HepG2 (cell line): ENCODE results near the gene RNPS1. TPM values are rescaled to one million over a fixed set of nuclear protein-coding genes. Genes with fewer than 3 reads are reported as not detected.

Experiments
- ATAC-seq: fragments of 200-7000 bp; cut with Tn5 transposase; 3 replicates; pipeline ENCODE4 v1.9.1; 2020; ENCODE audit warnings: mild to moderate bottlenecking, moderate library complexity
- BruUV-seq: library from RNA; stranded (reverse); fragments of 400-500 nt; replicated peaks from 2 replicates; lab custom pipeline; 2021; lab: Mats Ljungman, UMichigan
- CTCF ChIA-PET: fragments of 300-600 bp; formaldehyde crosslinking; extraction: SDS; loops from one replicate; lab custom pipeline; 2021; ENCODE audit warnings: low total read pairs, inconsistent platforms, low intra/inter-chr PET ratio; lab: Yijun Ruan, JAX
- POLR2A ChIA-PET: fragments of 350-600 bp; sonication (Branson Sonifier 250); formaldehyde crosslinking; loops from one replicate; lab custom pipeline; 2020; ENCODE audit warnings: antibody characterized with exemption, inconsistent platforms; lab: Yijun Ruan, JAX
- DNase-seq: peaks from one replicate; pipeline ENCODE4 v3.0.0-alpha.2; 2015; ENCODE audit warnings: low spot score
- FAIRE-seq: peaks from 3 replicates; lab custom pipeline; 2011; peaks lifted over from hg19 to GRCh38; lab: Jason Lieb, UNC
- H2AFZ ChIP-seq: one replicate; pipeline ENCODE4 v1.6.1; 2011; ENCODE audit warnings: low read length, inconsistent platforms
- H3K27ac ChIP-seq: fragments of 300-600 bp; 3 replicates; pipeline ENCODE4 v1.8.0; 2011; ENCODE audit warnings: mixed run types, mild to moderate bottlenecking, mixed read lengths, low read length, inconsistent platforms; ENCODE audit not compliant: insufficient read depth; ENCODE audit errors: extremely low read length
- H3K27me3 ChIP-seq, 2 experiments: fragments of 200-600 bp in 1 of 2; 2 replicates in 1 of 2; 3 replicates in 1 of 2; pipeline versions ENCODE4 v1.6.0 to v1.8.0; 2011; ENCODE audit warnings: low read length in 2 of 2, mild to moderate bottlenecking in 2 of 2, moderate library complexity in 2 of 2, inconsistent platforms in 1 of 2; ENCODE audit not compliant: insufficient read depth in 2 of 2, control insufficient read depth in 1 of 2
- H3K36me3 ChIP-seq, 2 experiments: fragments of 200-600 bp in 1 of 2; replicated peaks in 1 of 2; 2 replicates in 1 of 2; 3 replicates in 1 of 2; pipeline versions ENCODE4 v1.5.1 to v1.8.0; 2011; ENCODE audit warnings: low read length in 2 of 2, inconsistent platforms in 1 of 2; ENCODE audit not compliant: insufficient read depth in 2 of 2, control insufficient read depth in 1 of 2
- H3K4me1 ChIP-seq: 2 replicates; pipeline ENCODE4 v1.5.1; 2012; ENCODE audit warnings: low read length, inconsistent platforms; ENCODE audit not compliant: insufficient read depth
- H3K4me2 ChIP-seq: 2 replicates; pipeline ENCODE4 v1.6.0; 2011; ENCODE audit warnings: low read depth, low read length, inconsistent platforms
- H3K4me3 ChIP-seq, 3 experiments: fragments of 200-600 bp in 1 of 3; sonication (generic), shearing (Covaris generic) in 1 of 3; replicated peaks in 1 of 3; 2 replicates each; pipeline ENCODE4 v1.5.1; 2011 to 2016; ENCODE audit warnings: low read length in 3 of 3, inconsistent platforms in 2 of 3, low read depth in 2 of 3, mild to moderate bottlenecking in 2 of 3, control low read depth in 1 of 3, mixed read lengths in 1 of 3; ENCODE audit not compliant: insufficient read depth in 1 of 3
- H3K79me2 ChIP-seq: one replicate; pipeline ENCODE4 v1.6.1; 2011; ENCODE audit warnings: low read length, inconsistent platforms; ENCODE audit not compliant: insufficient read depth
- H3K9ac ChIP-seq: 2 replicates; pipeline ENCODE4 v1.6.0; 2011; ENCODE audit warnings: mild to moderate bottlenecking, low read depth, low read length, inconsistent platforms; ENCODE audit not compliant: insufficient read depth
- H3K9me3 ChIP-seq: 2 replicates; pipeline ENCODE4 v1.5.1; 2012; ENCODE audit warnings: mild to moderate bottlenecking, low read length
- H4K20me1 ChIP-seq: 2 replicates; pipeline ENCODE4 v1.6.0; 2011; ENCODE audit warnings: inconsistent platforms, mild to moderate bottlenecking, low read length, moderate library complexity; ENCODE audit not compliant: insufficient read depth
- AGO2 ChIP-seq: fragments of 200-400 bp; formaldehyde crosslinking; optimal IDR thresholded peaks from 2 replicates; pipeline ENCODE3; 2017; ENCODE audit warnings: mild to moderate bottlenecking, low read depth, low read length, moderate library complexity
- CBX5 ChIP-seq: sonication (generic); formaldehyde crosslinking; IDR thresholded peaks from 2 replicates; pipeline ENCODE4 v1.4.0; 2020; ENCODE audit warnings: missing genetic modification reagents, borderline replicate concordance
- RAD21 ChIP-seq: fragments of 450-650 bp; formaldehyde crosslinking; IDR thresholded peaks from 2 replicates; pipeline ENCODE4 v1.5.0; 2020; ENCODE audit warnings: mild to moderate bottlenecking
- RBFOX2 ChIP-seq: fragments of 200-400 bp; formaldehyde crosslinking; IDR thresholded peaks from 2 replicates; pipeline ENCODE4 v1.6.1; 2017; ENCODE audit warnings: low read depth, mild to moderate bottlenecking, low read length
- ZNF367 ChIP-seq: sonication (generic); formaldehyde crosslinking; IDR thresholded peaks from 2 replicates; pipeline ENCODE4 v1.4.0; 2020; ENCODE audit warnings: missing genetic modification reagents, borderline replicate concordance
- ZZZ3 ChIP-seq: sonication (generic); formaldehyde crosslinking; IDR thresholded peaks from 2 replicates; pipeline ENCODE4 v1.4.0; 2020; ENCODE audit warnings: missing genetic modification reagents, mild to moderate bottlenecking, borderline replicate concordance
- WGBS: methylation state at CpG from one replicate; pipeline ENCODE4 v1.1.6; 2017; ENCODE audit warnings: low lambda C conversion rate; 5-methylcytosine and 5-hydroxymethylcytosine counted together
- in situ Hi-C: cut with HindIII; loops from 2 replicates; pipeline ENCODE4 v1.10.0; 2017; ENCODE audit warnings: low pct_unique_long_range_greater_than_20kb; ENCODE audit not compliant: extremely low pct_ligation_motif_present
- intact Hi-C: fragments of 100-400 bp; cut with micrococcal nuclease; formaldehyde crosslinking; loops from one replicate; pipeline ENCODE4 v1.10.0; 2022; ENCODE audit not compliant: unreplicated experiment
- polyA plus RNA-seq, 8 experiments: library from polyadenylated mRNA; depleted of rRNA in 3 of 8; stranded (reverse) in 7 of 8; unstranded in 1 of 8; fragments of >200 nt; fragmentation: Illumina TruSeq in 4 of 8; extraction: Trizol in 4 of 8; gene quantifications; 2 replicates each; pipeline versions ENCODE4 v1.2.1 to v1.2.3, GENCODE V29; 2011 to 2016; ENCODE audit warnings: low read depth in 4 of 8, missing spikeins in 1 of 8, mixed read lengths in 1 of 8; ENCODE audit not compliant: insufficient read depth in 1 of 8
- total RNA-seq, 5 experiments: library from RNA; depleted of rRNA; stranded (reverse); fragments of >200 nt; fragmentation: Illumina TruSeq; extraction: Trizol; gene quantifications; 2 replicates each; pipeline ENCODE4 v1.2.3, GENCODE V29; 2016; ENCODE audit warnings: low read depth in 1 of 5

Gene RNPS1
- total and polyA plus RNA-seq, 2 of the 13 experiments (the other 11 are each of a cell fraction or from before 2014, with no cell fraction given), result 126 to 133 TPM

- WGBS, result 93% methylated on average over 6 of the region's 28 CpGs
- no peak for ATAC-seq
- DNase-seq, result no peak
- Histone ChIP-seq H3K27ac (no peak overlapping the region), H3K79me2 (no peaks in the 10 kb centered on the region), H3K9ac (no peak overlapping the region), H3K4me2 (no peak overlapping the region)
- TF ChIP-seq ZNF367 (CRISPR knock-in tag) (no peak), AGO2 (peak; percentile 61)
- TF ChIP-seq, all 625 proteins: peak for 1
- Histone ChIP-seq H4K20me1 (0 out of 2 replicates have a peak, but pooled peaks cover 2% of the 10 kb centered on the region), H2AFZ (no peak overlapping the region), H3K27me3 (no peaks in the 10 kb centered on the region), H3K9me3 (no peaks in the 10 kb centered on the region), H3K4me3 (no peak overlapping the region), H3K36me3 (peaks cover 22 to 39% of the 10 kb centered on the region in 2 experiments; a peak in 4 of 5 replicates), H3K4me1 (peaks cover 16% of the 10 kb centered on the region)
- intact Hi-C loops (no loop called here), in situ Hi-C loops (no loop called here)
- ChIA-PET CTCF (no interaction called here), POLR2A (no interaction called here)
- FAIRE-seq, result no peak
- BruUV-seq, result no TSS peak
Observed at GRCh38 chr16:2233046-2233775, 34.7 kb downstream of the RNPS1 start.

DNA sequence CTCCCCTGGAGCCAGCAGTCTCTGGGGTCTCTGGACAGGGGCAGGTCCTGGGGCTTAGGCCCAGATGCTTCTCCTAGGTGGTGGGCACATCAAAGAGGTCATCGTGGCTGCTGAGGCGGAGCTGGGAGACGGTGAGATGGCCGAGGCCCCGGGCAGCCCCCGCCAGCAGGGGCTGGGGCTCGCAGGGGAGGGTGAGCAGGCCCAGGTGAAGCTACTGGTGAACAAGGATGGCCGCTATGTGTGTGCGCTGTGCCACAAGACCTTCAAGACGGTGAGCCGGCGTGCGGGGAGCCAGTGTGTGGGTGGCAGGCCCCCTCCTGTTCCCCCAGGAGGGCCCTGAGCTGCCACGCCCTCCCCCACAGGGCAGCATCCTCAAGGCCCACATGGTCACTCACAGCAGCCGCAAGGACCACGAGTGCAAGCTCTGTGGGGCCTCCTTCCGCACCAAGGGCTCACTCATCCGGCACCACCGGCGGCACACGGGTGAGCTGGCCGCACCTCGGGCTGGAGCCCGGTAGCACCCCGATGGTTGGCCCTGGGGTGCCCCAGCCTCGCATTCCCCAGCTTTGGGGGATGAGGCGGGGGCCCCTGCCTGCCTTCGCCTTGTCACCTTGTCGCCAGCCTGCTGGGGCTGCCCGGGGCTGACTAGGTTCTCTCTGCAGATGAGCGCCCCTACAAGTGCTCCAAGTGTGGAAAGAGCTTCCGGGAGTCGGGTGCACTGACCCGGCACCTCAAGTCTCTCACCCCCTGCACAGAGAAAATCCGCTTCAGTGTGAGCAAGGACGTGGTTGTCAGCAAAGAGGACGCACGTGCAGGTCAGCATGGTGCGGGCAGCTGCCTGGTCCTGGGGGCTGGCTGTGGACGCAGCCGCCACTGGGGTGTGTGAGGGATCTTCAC lies 35.6 kb downstream of the RNPS1 start:
- CTCF ChIA-PET, result no interaction called here
- BruUV-seq, result no TSS peak
- DNase-seq (no peak), ATAC-seq (no peak), FAIRE-seq (no peak)
- Histone ChIP-seq H3K4me2 (no peak overlapping the region), H4K20me1 (no peaks in the 10 kb centered on the region), H3K27me3 (no peaks in the 10 kb centered on the region), H3K4me3 (no peak overlapping the region), H3K9me3 (no peaks in the 10 kb centered on the region), H3K9ac (no peak overlapping the region), H2AFZ (no peak overlapping the region), H3K36me3 (peaks cover 23 to 43% of the 10 kb centered on the region in 2 experiments; a peak in 4 of 5 replicates)
- 93% methylated on average over 19 of the region's 41 CpGs for WGBS
- in situ Hi-C loops (no loop called here), intact Hi-C loops (no loop called here)
- POLR2A ChIA-PET, result no interaction called here
- TF ChIP-seq AGO2, result peak; percentile 76
- TF ChIP-seq ZZZ3 (CRISPR knock-in tag), result no peak
- peak; percentile 46; the same call in 1 of the 2 replicates for TF ChIP-seq RBFOX2
- TF ChIP-seq RAD21 (CRISPR knock-in tag), result no peak
- TF ChIP-seq CBX5, result no peak
- TF ChIP-seq, all 625 proteins: peak for 2
- H3K79me2 ChIP-seq, result no peaks in the 10 kb centered on the region
- H3K27ac ChIP-seq, result no peak overlapping the region
- peaks cover 7% of the 10 kb centered on the region; the same call in 1 of the 2 replicates for H3K4me1 ChIP-seq
